ENCODE results near the gene VSIG2. TPM values are rescaled to one million over a fixed set of nuclear protein-coding genes. Genes with fewer than 3 reads are reported as not detected.

Gene VSIG2
- total and polyA plus RNA-seq, 4 donors: 0.20 to 2.3 (median 1.3) TPM

DNA sequence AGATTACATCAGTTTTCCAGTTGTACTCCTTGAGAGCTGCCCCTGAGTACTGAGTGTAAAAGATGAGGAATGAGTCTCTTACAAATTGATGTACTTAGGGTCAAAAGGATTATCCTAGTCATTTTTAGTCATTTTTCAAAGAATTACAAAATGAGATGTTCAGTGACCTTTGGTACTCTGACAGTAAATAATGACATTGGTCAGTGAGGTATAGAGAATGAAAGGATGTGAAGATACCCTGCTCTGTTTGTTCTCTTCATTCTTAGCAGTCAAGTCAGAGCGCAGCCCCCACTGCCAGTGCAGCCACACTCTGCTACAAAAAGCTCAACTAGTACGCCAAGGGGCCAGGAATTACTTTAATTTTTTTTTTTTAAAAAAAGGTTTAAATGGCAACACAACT, 14.1 kb upstream of the VSIG2 start:
- peaks cover 13% of the 10 kb centered on the region for H3K36me3 ChIP-seq (ENCODE audit: control insufficient read depth, insufficient read depth, low read length)
- H3K27me3 ChIP-seq (ENCODE audit: control insufficient read depth, insufficient read depth, low read length): peaks cover 18% of the 10 kb centered on the region
- no peak overlapping the region for H3K4me3 ChIP-seq (ENCODE audit: low read depth, low read length)
- H3K9me3 ChIP-seq (ENCODE audit: control insufficient read depth, insufficient read depth, low read length): no peaks in the 10 kb centered on the region
- H3K4me1 ChIP-seq (ENCODE audit: control insufficient read depth, insufficient read depth, low read length): peaks cover 17% of the 10 kb centered on the region
- no CpG with 5 or more reads among the region's 2 CpGs for WGBS (ENCODE audit: insufficient coverage)
- DNase-seq (ENCODE audit: low read depth in 4 of 6, low spot score in 6 of 6): no peak
- H3K27ac ChIP-seq (ENCODE audit: low read depth, low read length): no peak overlapping the region

- Histone ChIP-seq H3K4me1 (ENCODE audit: control insufficient read depth, insufficient read depth, low read length) (peaks cover 41% of the 10 kb centered on the region), H3K36me3 (ENCODE audit: control insufficient read depth, insufficient read depth, low read length) (peaks cover 3% of the 10 kb centered on the region), H3K9me3 (ENCODE audit: control insufficient read depth, insufficient read depth, low read length) (no peaks in the 10 kb centered on the region), H3K4me3 (ENCODE audit: low read depth, low read length) (peak overlapping the region; percentile 30), H3K27me3 (ENCODE audit: control insufficient read depth, insufficient read depth, low read length) (peaks cover 46% of the 10 kb centered on the region), H3K27ac (ENCODE audit: low read depth, low read length) (no peak overlapping the region)
- peak in 5 of 6 donors; percentile 63 to 94 (median 80) for DNase-seq (ENCODE audit: low read depth in 4 of 6, low spot score in 6 of 6)
- WGBS (ENCODE audit: insufficient coverage): 3% methylated on average over 17 of the region's 21 CpGs
Measured at GRCh38 chr11:124763156-124763947, 11.3 kb upstream of the VSIG2 start.

GRCh38 chr11:124762624-124763155, 10.6 kb upstream of the VSIG2 start:
- Histone ChIP-seq H3K9me3 (ENCODE audit: control insufficient read depth, insufficient read depth, low read length) (no peaks in the 10 kb centered on the region), H3K36me3 (ENCODE audit: control insufficient read depth, insufficient read depth, low read length) (peaks cover 3% of the 10 kb centered on the region), H3K27ac (ENCODE audit: low read depth, low read length) (no peak overlapping the region), H3K4me3 (ENCODE audit: low read depth, low read length) (peak overlapping the region; percentile 30), H3K27me3 (ENCODE audit: control insufficient read depth, insufficient read depth, low read length) (peaks cover 52% of the 10 kb centered on the region), H3K4me1 (ENCODE audit: control insufficient read depth, insufficient read depth, low read length) (peaks cover 45% of the 10 kb centered on the region)
- 2% methylated on average over 45 of the region's 45 CpGs for WGBS (ENCODE audit: insufficient coverage)
- DNase-seq (ENCODE audit: low read depth in 4 of 6, low spot score in 6 of 6): peak in 1 of 6 donors; percentile 14

DNA sequence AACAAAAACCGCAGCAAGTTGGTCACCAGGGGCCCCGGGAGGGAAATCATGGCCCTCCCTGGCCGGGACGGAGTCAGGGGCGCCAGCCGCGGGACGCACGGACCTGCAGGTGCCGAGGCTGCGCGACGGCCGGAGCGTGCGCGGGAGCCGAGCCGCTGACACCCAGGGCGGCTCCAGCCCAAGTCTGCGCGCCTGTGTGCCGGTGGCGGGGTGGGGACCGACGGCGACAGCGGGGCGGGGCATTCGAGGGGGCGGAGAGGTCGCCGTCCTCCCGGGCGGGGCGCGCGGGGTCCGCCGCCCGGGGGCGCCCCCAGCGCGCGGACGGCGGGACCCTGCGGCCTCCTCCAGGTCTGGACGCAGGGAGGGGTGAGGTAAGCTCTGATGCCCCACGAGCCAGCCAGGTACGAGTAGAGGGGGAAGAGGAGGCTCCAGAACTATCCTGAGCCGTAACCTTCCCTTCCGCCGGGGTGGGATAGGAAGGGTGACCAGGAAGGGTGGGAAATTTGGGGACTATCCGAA, 10.1 kb upstream of the VSIG2 start, which contains the start of gene ESAM:
TSS of gene ESAM (minus strand) at position 186 of the 519 bp plus-strand sequence. CDS start at position 50, 136 bp downstream.
- peaks cover 58% of the 10 kb centered on the region for H3K27me3 ChIP-seq (ENCODE audit: control insufficient read depth, insufficient read depth, low read length)

DNA sequence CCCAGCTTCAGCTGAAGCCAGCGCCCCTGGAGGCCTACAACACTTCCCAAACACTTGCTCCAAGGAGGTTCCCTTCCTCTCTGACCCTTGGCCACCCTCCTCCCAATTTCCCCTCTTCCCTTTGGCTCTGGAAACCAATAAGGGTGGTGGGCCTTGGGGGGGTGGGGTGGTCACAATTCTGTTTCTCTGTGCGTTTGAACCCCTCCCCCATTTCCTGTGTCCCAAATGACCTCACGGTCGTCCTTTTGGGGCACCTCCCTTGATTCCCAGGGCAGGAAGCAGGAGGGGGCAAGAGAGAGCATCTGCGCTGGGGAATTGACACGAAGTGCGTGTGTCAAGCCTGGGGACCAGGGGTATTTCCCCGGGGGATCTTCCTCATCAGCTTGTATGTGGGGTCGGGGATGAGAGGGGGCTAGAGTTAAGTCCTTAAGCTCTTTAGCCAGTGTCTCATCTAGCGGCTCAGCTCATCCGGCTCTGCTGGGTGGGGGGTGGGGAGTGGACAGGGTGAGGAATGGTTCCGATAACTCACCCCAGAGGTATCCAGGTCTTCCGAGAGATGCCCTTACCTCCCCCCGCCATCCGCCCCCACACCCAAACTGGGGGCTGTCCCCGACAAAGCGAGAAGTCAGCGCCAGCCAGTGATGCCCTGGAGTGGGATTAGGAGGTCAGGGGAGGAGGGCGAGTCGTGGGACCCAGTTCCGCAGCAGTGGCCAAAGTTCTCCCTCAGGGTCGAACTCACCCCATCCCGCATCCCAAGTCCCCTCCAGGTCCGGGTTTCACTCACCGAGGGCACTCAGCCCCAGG, 9.4 kb upstream of the VSIG2 start:
- Histone ChIP-seq H3K4me1 (ENCODE audit: control insufficient read depth, insufficient read depth, low read length) (peaks cover 45% of the 10 kb centered on the region), H3K27me3 (ENCODE audit: control insufficient read depth, insufficient read depth, low read length) (peaks cover 64% of the 10 kb centered on the region), H3K36me3 (ENCODE audit: control insufficient read depth, insufficient read depth, low read length) (no peaks in the 10 kb centered on the region), H3K9me3 (ENCODE audit: control insufficient read depth, insufficient read depth, low read length) (no peaks in the 10 kb centered on the region), H3K4me3 (ENCODE audit: low read depth, low read length) (peak overlapping the region; percentile 22), H3K27ac (ENCODE audit: low read depth, low read length) (peak overlapping the region; percentile 43)
- no peak for DNase-seq (ENCODE audit: low read depth in 4 of 6, low spot score in 6 of 6)
- WGBS (ENCODE audit: insufficient coverage): 21% methylated on average over 16 of the region's 25 CpGs

More for the DNA sequence above, 10.1 kb upstream of the VSIG2 start, which contains the start of gene ESAM:
- peaks cover under 1% of the 10 kb centered on the region for H3K36me3 ChIP-seq (ENCODE audit: control insufficient read depth, insufficient read depth, low read length)
- under 1% methylated on average over 55 of the region's 55 CpGs for WGBS (ENCODE audit: insufficient coverage)
- H3K4me1 ChIP-seq (ENCODE audit: control insufficient read depth, insufficient read depth, low read length): peaks cover 45% of the 10 kb centered on the region
- peak within 1 kb of the TSS; percentile 43 for H3K27ac ChIP-seq (ENCODE audit: low read depth, low read length)
- no peak for DNase-seq (ENCODE audit: low read depth in 4 of 6, low spot score in 6 of 6)
- H3K9me3 ChIP-seq (ENCODE audit: control insufficient read depth, insufficient read depth, low read length): no peaks in the 10 kb centered on the region
- peak within 1 kb of the TSS; percentile 30 for H3K4me3 ChIP-seq (ENCODE audit: low read depth, low read length)

DNA sequence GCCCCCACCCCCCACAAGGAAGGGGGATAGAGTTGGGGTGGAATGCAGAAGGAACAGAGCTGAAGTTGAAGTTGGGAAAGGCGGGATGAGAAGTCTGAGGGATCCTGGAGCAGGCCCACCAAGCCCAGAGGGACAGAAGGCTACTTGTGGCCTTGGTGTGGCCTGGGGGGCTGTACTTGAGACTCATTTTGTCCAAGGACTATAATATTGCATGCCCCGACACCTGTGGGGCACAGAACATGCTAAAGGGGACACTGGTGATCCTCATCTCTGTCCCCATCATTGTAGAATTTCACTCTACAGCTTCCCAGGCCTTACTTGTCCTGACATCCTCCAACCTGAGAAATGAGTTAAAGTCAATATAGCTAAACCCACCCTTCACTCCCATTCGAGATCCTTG, 8.8 kb upstream of the VSIG2 start:
- Histone ChIP-seq H3K4me1 (ENCODE audit: control insufficient read depth, insufficient read depth, low read length) (peaks cover 45% of the 10 kb centered on the region), H3K4me3 (ENCODE audit: low read depth, low read length) (peak overlapping the region; percentile 22), H3K36me3 (ENCODE audit: control insufficient read depth, insufficient read depth, low read length) (no peaks in the 10 kb centered on the region), H3K9me3 (ENCODE audit: control insufficient read depth, insufficient read depth, low read length) (no peaks in the 10 kb centered on the region), H3K27ac (ENCODE audit: low read depth, low read length) (peak overlapping the region; percentile 43), H3K27me3 (ENCODE audit: control insufficient read depth, insufficient read depth, low read length) (peaks cover 71% of the 10 kb centered on the region)
- WGBS (ENCODE audit: insufficient coverage): 83% methylated on average over 2 of the region's 3 CpGs
- DNase-seq (ENCODE audit: low read depth in 4 of 6, low spot score in 6 of 6): no peak

- peak overlapping the region; percentile 22 for H3K4me3 ChIP-seq (ENCODE audit: low read depth, low read length)
- peaks cover 75% of the 10 kb centered on the region for H3K27me3 ChIP-seq (ENCODE audit: control insufficient read depth, insufficient read depth, low read length)
- H3K27ac ChIP-seq (ENCODE audit: low read depth, low read length): peak overlapping the region; percentile 43
- WGBS (ENCODE audit: insufficient coverage): 12% methylated on average over 24 of the region's 25 CpGs
- no peaks in the 10 kb centered on the region for H3K36me3 ChIP-seq (ENCODE audit: control insufficient read depth, insufficient read depth, low read length)
- no peak for DNase-seq (ENCODE audit: low read depth in 4 of 6, low spot score in 6 of 6)
- H3K9me3 ChIP-seq (ENCODE audit: control insufficient read depth, insufficient read depth, low read length): no peaks in the 10 kb centered on the region
- peaks cover 45% of the 10 kb centered on the region for H3K4me1 ChIP-seq (ENCODE audit: control insufficient read depth, insufficient read depth, low read length)
Measured at GRCh38 chr11:124760205-124760652, 8.2 kb upstream of the VSIG2 start.

DNA sequence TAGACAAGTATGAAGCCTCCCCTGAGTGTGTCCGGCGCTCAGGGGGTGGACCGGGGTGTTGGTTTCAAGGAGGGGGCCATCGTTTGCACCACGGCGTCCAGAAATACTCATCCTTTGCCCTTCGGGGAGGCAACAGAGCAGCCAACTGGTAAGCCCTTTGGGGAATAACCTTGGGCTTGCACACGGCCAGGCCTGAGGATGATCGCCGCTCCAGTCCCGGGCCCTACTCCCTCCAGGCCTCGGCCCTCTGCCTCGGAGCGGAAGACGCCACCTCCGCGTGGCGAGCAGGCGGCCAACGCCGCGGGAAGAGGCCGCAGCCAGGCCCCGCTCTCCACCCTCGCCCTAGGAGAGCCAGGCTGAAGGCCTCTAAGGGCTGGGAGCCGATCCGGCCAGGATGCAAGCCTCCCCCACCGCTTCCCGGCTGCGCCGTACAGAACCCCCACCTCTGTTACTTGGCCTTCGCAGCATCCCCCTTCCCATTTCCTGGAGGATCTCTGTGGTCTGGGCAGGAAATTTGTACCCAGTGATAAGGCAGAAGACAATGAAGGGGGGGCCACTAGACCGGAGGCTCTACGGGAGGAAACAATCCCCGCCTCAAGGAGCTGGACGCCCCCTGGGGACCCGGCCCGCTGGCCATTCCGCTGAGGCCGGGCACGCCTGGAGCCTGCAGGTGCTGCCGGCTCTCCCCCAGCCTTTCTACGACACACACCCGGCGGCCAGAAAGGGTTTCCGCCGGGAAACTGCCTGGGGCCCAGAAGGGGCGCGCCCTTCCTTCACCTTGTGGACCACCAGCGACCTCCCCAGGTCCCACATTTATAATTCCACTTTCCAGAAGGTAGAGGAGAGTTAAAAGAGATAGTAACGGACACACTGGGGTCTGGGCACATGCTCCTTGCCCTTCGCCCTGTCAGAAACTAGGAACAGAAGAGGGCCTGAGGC, 7.5 kb upstream of the VSIG2 start:
- DNase-seq (ENCODE audit: low read depth in 4 of 6, low spot score in 6 of 6): peak in 2 of 6 donors; percentile 16 to 46
- 14% methylated on average over 38 of the region's 52 CpGs for WGBS (ENCODE audit: insufficient coverage)
- Histone ChIP-seq H3K36me3 (ENCODE audit: control insufficient read depth, insufficient read depth, low read length) (no peaks in the 10 kb centered on the region), H3K27me3 (ENCODE audit: control insufficient read depth, insufficient read depth, low read length) (peaks cover 81% of the 10 kb centered on the region), H3K4me3 (ENCODE audit: low read depth, low read length) (peak overlapping the region; percentile 34), H3K9me3 (ENCODE audit: control insufficient read depth, insufficient read depth, low read length) (no peaks in the 10 kb centered on the region), H3K27ac (ENCODE audit: low read depth, low read length) (peak overlapping the region; percentile 43), H3K4me1 (ENCODE audit: control insufficient read depth, insufficient read depth, low read length) (peaks cover 45% of the 10 kb centered on the region)
